Panc1 (cell line): ENCODE data around the gene SLC6A7. TPM values are rescaled to one million over a fixed set of nuclear protein-coding genes. Genes with fewer than 3 reads are reported as not detected.

ENCODE experiments used
- ATAC-seq: fragments of 200-7000 bp; cut with Tn5 transposase; 2 replicates; pipeline ENCODE4 v1.9.1; 2020; ENCODE audit warnings: mild to moderate bottlenecking, moderate library complexity
- BruUV-seq: library from RNA; stranded (reverse); fragments of 400-500 nt; replicated peaks from 2 replicates; lab custom pipeline; 2021; lab: Mats Ljungman, UMichigan
- CTCF ChIA-PET: fragments of 300-600 bp; sonication (Branson Sonifier 250); formaldehyde crosslinking; loops from one replicate; lab custom pipeline; 2022; ENCODE audit warnings: antibody characterized with exemption; lab: Charles Lee
- POLR2A ChIA-PET: fragments of 300-600 bp; sonication (Branson Sonifier 250); formaldehyde crosslinking; loops from one replicate; lab custom pipeline; 2022; ENCODE audit warnings: antibody characterized with exemption; lab: Charles Lee
- DNase-seq: peaks from one replicate; pipeline ENCODE4 v3.0.0-alpha.2; 2010; ENCODE audit warnings: low read depth, low spot score
- H3K27ac ChIP-seq: 2 replicates; pipeline ENCODE4 v1.5.1; 2011; ENCODE audit warnings: mild to moderate bottlenecking, low read length, inconsistent platforms
- H3K27me3 ChIP-seq: fragments of 200-500 bp; sonication (Bioruptor generic); 2 replicates; pipeline ENCODE4 v1.6.0; 2014; ENCODE audit warnings: low read length, inconsistent platforms; ENCODE audit not compliant: control insufficient read depth, insufficient read depth
- H3K36me3 ChIP-seq: fragments of 200-500 bp; sonication (Bioruptor generic); 2 replicates; pipeline ENCODE4 v1.5.1; 2014; ENCODE audit warnings: inconsistent platforms, mild to moderate bottlenecking, low read length, moderate library complexity; ENCODE audit not compliant: control insufficient read depth, insufficient read depth
- H3K4me1 ChIP-seq: 2 replicates; pipeline ENCODE4 v1.5.1; 2011; ENCODE audit warnings: inconsistent platforms, mild to moderate bottlenecking, low read length, moderate library complexity; ENCODE audit not compliant: control insufficient read depth, insufficient read depth
- H3K4me3 ChIP-seq, 2 experiments: 2 replicates each; pipeline ENCODE4 v1.5.1; 2011 to 2012; ENCODE audit warnings: low read depth in 2 of 2, low read length in 2 of 2, mild to moderate bottlenecking in 2 of 2, inconsistent platforms in 1 of 2, moderate library complexity in 1 of 2
- H3K9me3 ChIP-seq: fragments of 200-500 bp; sonication (Bioruptor generic); 2 replicates; pipeline ENCODE4 v1.5.1; 2014; ENCODE audit warnings: low read depth, mild to moderate bottlenecking, inconsistent platforms, low read length, moderate library complexity; ENCODE audit not compliant: control insufficient read depth, insufficient read depth
- CTCF ChIP-seq: fragments of 450-650 bp; IDR thresholded peaks from 2 replicates; pipeline ENCODE4 v1.5.1; 2017; ENCODE audit warnings: mild to moderate bottlenecking
- POLR2AphosphoS5 ChIP-seq: IDR thresholded peaks from 2 replicates; pipeline ENCODE4 v1.6.1; 2012; ENCODE audit warnings: mild to moderate bottlenecking, low read depth, low read length, moderate library complexity
- REST ChIP-seq, 2 experiments: IDR thresholded peaks; 2 replicates each; pipeline ENCODE4 v1.6.1; 2011 to 2012; ENCODE audit warnings: low read depth in 2 of 2, control low read depth in 1 of 2, low read length in 1 of 2, mild to moderate bottlenecking in 1 of 2, moderate library complexity in 1 of 2; ENCODE audit not compliant: insufficient read depth in 1 of 2
- SIN3A ChIP-seq: IDR thresholded peaks from 2 replicates; pipeline ENCODE4 v1.6.1; 2012; ENCODE audit warnings: low read depth, mild to moderate bottlenecking, low read length, moderate library complexity, borderline replicate concordance; ENCODE audit not compliant: insufficient read depth
- TCF7L2 ChIP-seq: IDR thresholded peaks from 2 replicates; pipeline ENCODE4 v1.6.1; 2011; ENCODE audit warnings: mild to moderate bottlenecking, low read depth, low read length, inconsistent platforms
- in situ Hi-C: cut with HindIII; loops from 2 replicates; pipeline ENCODE4 v1.10.0; 2016; ENCODE audit warnings: low sequenced_read_pairs, low pct_unique_long_range_greater_than_20kb
- intact Hi-C: fragments of 100-400 bp; cut with micrococcal nuclease; formaldehyde crosslinking; loops from one replicate; pipeline ENCODE4 v1.10.0; 2022; ENCODE audit not compliant: unreplicated experiment
- total RNA-seq: library from RNA; stranded (reverse); gene quantifications from one replicate; pipeline ENCODE4 v1.2.1, GENCODE V29; 2021; ENCODE audit not compliant: unreplicated experiment

SLC6A7 gene
- total RNA-seq, 1 experiment from 2014 or later, result not detected

GRCh38 chr5:150214289-150214688, 24.4 kb downstream of the SLC6A7 start:
- intact Hi-C loops (no loop called here), in situ Hi-C loops (no loop called here)
- ChIA-PET CTCF (no interaction called here), POLR2A (no interaction called here)
- H3K27ac ChIP-seq, result no peak overlapping the region
- H3K9me3 ChIP-seq, result no peaks in the 10 kb centered on the region
- H3K27me3 ChIP-seq, result no peaks in the 10 kb centered on the region
- no peaks in the 10 kb centered on the region for H3K36me3 ChIP-seq
- no peaks in the 10 kb centered on the region; the same call in 1 of the 2 replicates for H3K4me1 ChIP-seq
- no peak for DNase-seq
- TF ChIP-seq SIN3A, result no peak
- no peak for TF ChIP-seq TCF7L2
- no peak for TF ChIP-seq POLR2AphosphoS5
- TF ChIP-seq CTCF, result no peak
- no peak for TF ChIP-seq REST (IDR thresholded peaks at IDR 0.05; ENCODE audit: insufficient read depth in 1 of 2, low read depth in 2 of 2, low read length in 1 of 2)
- no TSS peak for BruUV-seq
- H3K4me3 ChIP-seq, result no peak overlapping the region
- ATAC-seq, result no peak

- no TSS peak for BruUV-seq
- in situ Hi-C loops (no loop called here), intact Hi-C loops (no loop called here)
- ChIA-PET POLR2A (no interaction called here), CTCF (no interaction called here)
- H3K9me3 ChIP-seq, result no peaks in the 10 kb centered on the region
- DNase-seq (no peak), ATAC-seq (no peak)
- no peak for TF ChIP-seq REST (IDR thresholded peaks at IDR 0.05; ENCODE audit: insufficient read depth in 1 of 2, low read depth in 2 of 2, low read length in 1 of 2)
- H3K4me3 ChIP-seq, result no peak overlapping the region
- H3K27me3 ChIP-seq, result no peaks in the 10 kb centered on the region
- H3K36me3 ChIP-seq, result no peaks in the 10 kb centered on the region
- H3K4me1 ChIP-seq, result no peaks in the 10 kb centered on the region
- H3K27ac ChIP-seq, result no peak overlapping the region
Measured at GRCh38 chr5:150215979-150216944, 26.4 kb downstream of the SLC6A7 start.
